Fibroblast of the aortic adventitia (primary cell): Measurements from ENCODE around the gene NARF. TPM values are rescaled to one million over a fixed set of nuclear protein-coding genes. Genes with fewer than 3 reads are reported as not detected.

ENCODE experiments used
- DNase-seq: peaks from one replicate; pipeline ENCODE4 v3.0.0-alpha.2; 2010; ENCODE audit warnings: low read depth
- H3K4me3 ChIP-seq: 2 replicates; pipeline ENCODE4 v1.5.1; 2011; ENCODE audit warnings: low read depth, mild to moderate bottlenecking, control low read depth, low read length, moderate library complexity
- total RNA-seq: library from RNA; depleted of rRNA; stranded (reverse); fragments of >200 nt; gene quantifications from 2 replicates; pipeline ENCODE4 v1.2.3, GENCODE V29; 2012; ENCODE audit warnings: low replicate concordance
- TF ChIP-seq, protein P1 (sequence below): IDR thresholded peaks from 2 replicates; pipeline ENCODE4 v1.5.1; 2011; ENCODE audit warnings: mild to moderate bottlenecking, low read length, control low read depth, inconsistent platforms; ENCODE audit not compliant: insufficient read depth

The NARF gene
- total RNA-seq, 1 donor = 35.0 TPM

DNA sequence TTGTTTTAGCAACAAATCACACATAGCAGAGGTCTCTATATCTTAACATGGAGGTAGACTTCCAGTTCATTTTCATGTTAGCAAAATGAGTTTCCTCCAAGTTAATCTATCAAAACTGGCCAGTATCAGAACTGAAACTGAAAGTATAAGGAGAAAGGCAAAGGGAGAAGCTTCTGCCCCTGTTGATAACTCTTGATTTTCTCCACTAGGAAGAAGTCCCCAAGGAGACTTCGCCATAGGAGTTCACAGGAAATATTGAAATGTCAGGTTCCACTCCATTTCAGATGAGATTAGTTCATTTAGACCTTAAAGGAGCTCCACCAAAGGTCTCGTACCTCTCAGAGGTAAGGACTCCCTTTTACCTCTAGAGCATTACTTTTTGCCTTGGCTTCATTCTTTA, 39.0 kb upstream of the NARF start:
- peak; percentile 17 for DNase-seq
- TF ChIP-seq, protein P1, sequence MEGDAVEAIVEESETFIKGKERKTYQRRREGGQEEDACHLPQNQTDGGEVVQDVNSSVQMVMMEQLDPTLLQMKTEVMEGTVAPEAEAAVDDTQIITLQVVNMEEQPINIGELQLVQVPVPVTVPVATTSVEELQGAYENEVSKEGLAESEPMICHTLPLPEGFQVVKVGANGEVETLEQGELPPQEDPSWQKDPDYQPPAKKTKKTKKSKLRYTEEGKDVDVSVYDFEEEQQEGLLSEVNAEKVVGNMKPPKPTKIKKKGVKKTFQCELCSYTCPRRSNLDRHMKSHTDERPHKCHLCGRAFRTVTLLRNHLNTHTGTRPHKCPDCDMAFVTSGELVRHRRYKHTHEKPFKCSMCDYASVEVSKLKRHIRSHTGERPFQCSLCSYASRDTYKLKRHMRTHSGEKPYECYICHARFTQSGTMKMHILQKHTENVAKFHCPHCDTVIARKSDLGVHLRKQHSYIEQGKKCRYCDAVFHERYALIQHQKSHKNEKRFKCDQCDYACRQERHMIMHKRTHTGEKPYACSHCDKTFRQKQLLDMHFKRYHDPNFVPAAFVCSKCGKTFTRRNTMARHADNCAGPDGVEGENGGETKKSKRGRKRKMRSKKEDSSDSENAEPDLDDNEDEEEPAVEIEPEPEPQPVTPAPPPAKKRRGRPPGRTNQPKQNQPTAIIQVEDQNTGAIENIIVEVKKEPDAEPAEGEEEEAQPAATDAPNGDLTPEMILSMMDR = no peak
- peak overlapping the region; percentile 19 for H3K4me3 ChIP-seq

DNA sequence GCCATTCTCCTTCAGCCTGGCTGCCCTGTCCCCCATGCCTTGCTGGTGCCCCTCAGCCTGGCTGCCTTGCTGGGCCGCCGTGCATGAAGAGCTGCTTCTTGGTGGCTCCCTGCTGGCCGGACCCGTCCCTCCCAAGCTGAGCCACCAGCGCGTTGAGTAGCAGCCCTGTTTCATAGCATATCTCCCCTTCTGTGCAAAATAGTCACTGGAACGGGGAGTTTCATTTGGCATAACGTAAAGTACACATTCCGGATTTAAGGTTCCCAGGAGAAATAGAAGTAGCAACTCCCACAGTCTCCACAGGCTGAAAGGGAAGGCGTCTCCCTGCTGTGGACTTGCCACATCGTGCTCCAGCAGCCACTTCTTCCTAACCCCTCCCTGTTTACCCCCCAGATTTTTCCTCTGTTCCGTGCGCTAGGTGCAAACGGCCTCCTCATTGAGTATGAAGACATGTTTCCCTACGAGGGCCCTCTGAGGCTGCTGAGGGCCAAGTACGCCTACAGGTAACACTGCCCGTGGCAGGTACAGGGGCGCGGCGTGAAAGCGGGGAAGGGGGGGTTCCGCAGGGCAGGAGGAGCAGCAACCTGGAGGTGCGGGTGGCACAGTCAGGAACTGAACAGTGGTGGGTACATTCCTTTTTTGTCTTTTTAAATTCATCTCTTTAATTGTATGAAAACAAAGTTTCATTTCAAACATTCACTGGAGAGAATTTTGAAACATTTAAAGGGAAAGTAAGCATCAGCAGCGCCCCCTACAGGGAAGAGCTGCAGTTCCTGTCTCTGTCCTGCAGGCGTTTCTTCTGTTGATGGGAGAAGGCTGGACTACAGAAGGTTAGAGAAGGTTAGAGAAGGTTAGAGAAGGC, 34.3 kb upstream of the NARF start:
- TF ChIP-seq, protein P1 = peak; percentile 78
- H3K4me3 ChIP-seq = no peak overlapping the region
- DNase-seq = peak; percentile 64

DNA sequence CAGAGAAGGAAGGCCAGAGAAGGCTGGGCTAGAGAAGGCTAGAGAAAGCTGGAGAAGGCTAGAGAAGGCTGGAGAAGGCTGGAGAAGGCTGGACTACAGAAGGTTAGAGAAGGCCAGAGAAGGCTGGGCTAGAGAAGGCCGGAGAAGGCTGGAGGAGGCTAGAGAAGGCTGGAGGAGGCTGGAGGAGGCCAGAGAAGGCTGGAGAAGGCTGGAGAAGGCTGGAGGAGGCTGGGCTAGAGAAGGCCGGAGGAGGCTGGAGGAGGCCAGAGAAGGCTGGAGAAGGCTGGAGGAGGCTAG, 33.7 kb upstream of the NARF start:
- TF ChIP-seq, protein P1 = no peak
- no peak for DNase-seq
- no peak overlapping the region for H3K4me3 ChIP-seq

DNA sequence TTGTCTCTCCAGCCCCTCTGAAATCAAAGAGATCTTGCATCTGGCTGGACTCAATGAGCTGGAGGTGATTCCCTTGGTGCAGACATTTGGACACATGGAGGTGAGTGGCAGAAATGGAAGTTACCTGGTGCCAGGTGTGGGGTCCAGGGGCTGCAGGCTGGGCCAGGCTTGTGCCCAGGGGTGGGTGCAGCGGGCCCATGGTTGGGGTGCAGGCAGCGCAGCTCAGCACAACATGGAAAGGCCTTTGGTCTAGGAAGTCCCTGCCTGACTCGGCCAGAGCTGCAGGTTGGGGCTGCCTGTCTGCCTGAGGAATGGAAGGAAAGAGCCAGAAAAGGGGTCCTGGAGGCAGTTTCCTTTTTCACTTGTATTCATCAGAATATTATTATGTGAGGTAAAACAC, 30.0 kb upstream of the NARF start:
- no peak for DNase-seq
- no peak overlapping the region for H3K4me3 ChIP-seq
- TF ChIP-seq, protein P1 = no peak

DNA sequence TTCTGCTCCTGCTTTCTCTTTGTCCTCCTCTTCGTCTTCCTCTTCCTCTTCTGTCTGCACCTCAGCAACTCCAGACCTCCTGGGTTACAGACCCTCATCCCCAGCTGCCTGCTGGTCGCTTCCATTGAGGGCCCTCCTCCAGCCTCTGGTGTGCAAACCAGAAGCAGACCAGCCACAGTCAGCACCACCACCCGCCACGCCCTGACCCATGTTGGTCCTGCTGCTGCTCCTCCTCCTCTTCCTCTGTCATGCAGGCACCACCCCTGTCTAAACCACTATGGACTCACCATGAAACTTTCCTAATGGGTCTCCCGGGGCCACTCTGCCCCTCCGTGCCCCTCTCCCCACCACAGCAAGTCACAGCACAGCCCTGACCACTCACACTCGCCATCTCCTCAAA, 28.7 kb upstream of the NARF start:
- no peak for DNase-seq
- TF ChIP-seq, protein P1 = no peak
- no peak overlapping the region for H3K4me3 ChIP-seq

DNA sequence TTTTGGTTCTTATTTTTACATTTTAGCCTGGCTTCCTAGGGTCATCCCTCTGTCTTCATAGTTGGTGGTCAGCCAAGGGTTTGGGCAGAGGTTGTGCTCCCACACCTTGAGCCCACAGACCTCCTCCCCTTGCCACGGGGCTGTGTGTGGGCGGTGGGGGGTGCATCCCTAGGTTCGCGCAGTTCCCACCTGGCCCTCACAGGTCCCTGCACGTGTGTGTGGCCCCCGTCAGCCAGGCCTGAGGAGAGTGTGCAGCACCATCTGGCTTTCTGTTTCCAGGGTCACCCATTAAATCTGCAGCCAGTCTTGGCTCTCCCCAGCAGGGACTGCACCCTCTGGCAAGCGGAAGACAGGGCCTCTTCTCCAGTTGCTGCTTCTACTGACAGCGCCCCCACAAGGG, 26.5 kb upstream of the NARF start:
- TF ChIP-seq, protein P1 = no peak
- DNase-seq = no peak
- H3K4me3 ChIP-seq = no peak overlapping the region

DNA sequence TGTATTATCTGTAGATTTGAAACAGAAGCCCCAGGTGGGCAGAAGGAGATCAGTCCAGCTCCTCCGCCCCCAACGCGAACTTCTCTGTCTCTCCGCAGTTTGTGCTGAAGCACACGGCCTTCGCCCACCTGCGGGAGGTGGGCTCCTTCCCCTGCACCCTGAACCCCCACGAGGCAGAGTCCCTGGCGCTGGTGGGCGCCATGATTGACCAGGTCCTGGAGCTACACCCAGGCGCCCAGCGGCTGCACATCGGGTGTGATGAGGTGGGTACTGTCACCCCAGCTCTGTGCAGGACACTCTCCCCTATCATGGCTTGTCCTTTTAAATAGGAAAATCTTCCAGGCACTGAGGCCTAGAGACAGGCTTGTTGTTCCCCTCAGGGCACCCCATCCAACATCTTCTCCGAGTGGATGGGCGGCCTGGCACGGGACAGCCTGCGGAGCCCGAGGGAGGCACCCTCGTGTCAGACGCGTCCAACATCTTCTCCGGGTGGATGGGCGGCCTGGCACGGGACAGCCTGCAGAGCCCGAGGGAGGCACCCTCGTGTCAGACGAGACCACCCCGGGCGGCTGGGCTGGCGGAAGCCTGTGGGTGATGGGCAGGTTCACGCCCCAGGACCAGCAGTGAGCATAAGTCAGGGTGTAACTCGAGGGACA, 24.9 kb upstream of the NARF start:
- TF ChIP-seq, protein P1 = no peak
- H3K4me3 ChIP-seq = no peak overlapping the region
- DNase-seq = no peak
